GM19193 (cell line): ENCODE measurements around the gene MYH10.

ENCODE experiments used
- POLR2A ChIP-seq: IDR thresholded peaks from 4 replicates; pipeline ENCODE4 v1.6.1; 2011; ENCODE audit not compliant: insufficient read depth, insufficient read length; ENCODE audit errors: extremely low read depth

The MYH10 gene

DNA sequence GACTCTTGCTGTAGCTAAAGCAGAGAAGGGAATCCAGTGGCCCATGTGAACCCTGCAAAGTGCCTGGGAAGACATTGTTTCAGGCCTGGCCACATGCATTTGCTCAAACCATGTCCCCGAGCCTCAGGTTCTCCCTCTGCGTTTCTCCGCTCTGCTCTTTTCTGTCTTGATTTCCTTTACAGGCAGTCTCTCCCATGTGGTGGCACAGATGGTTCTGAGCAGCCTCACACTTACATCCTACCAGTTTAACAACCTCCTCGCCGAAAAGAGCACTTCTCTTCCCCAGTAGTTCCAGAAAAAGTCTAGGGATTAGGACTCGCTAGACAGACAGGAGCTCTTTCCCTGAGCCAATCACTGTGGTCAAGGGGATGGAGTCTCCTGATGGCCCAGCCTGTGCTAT, 28.3 kb upstream of the MYH10 start:
- no peak for TF ChIP-seq POLR2A

DNA sequence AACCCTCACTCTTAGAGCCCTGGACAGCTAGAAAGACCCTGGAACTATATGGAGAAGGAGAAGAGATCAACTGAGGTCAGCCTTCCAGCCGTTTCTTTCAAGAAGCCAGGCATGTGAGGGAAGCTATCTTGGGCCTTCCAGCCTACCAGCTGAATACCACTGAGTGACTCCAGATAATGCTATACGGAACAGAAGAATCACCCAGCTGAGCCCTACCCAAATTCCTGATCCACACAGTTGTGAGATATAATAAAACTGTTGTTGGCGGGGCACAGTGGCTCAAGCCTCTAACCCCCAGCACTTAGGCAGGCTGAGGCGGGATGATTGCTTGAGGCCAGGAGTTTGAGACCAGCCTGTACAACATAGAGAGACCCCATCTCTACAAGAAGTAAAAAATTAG, 26.2 kb upstream of the MYH10 start:
- no peak for TF ChIP-seq POLR2A

DNA sequence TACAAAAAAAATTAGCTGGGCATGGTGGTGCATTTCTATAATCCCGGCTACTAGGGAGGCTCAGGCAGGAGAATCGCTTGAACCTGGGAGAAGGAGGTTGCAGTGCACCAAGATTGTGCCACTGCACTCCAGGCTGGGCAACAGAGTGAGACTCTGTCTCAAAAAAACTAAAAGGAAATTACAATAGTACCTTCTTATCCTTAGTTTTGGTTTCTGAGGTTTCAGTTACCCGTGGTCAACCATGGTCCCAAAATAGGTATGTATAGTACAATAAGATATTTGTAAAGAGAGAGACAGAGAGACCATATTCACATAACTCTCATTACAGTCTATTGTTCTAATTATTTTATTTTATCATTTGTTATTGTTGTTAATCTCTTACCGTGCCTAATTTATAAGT, 24.3 kb upstream of the MYH10 start:
- no peak for TF ChIP-seq POLR2A

DNA sequence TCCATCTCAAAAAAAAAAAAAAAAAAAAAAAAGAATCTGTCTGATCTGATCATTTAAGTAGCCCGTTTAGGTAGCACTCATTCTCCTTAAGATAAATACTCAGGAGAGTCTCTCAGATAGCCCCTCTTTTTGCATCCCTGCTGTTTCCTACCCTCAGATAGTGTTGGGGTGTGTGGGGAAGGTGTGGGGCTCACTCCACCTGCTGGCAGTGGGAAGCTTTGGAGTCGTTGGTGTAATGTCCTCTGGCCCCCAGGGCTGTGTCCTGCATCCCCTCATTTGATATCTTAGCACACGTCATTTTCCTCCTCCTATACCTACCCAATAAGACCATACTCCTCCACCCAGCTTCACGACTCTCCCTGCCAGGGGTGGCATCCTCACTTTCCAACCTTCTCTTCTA, 20.5 kb upstream of the MYH10 start:
- TF ChIP-seq POLR2A = no peak

DNA sequence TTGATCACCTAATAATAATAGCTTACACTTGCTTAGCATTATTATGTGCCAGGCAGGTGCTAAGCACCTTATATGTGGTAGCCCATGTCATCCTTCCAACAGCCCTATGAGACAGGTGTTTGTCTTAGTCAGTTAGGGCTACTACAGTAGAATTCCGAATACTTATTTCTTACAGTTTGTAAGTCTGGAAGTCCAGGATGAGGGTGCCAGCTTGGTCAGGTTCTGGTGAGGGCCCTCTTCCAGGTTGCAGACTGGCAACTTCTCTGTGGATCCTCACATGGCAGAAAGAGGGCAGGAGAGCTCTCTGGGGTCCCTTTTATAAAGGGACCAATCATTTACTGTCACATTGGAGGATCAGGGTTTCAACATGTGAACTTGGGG, 19.6 kb upstream of the MYH10 start:
- no peak for TF ChIP-seq POLR2A

DNA sequence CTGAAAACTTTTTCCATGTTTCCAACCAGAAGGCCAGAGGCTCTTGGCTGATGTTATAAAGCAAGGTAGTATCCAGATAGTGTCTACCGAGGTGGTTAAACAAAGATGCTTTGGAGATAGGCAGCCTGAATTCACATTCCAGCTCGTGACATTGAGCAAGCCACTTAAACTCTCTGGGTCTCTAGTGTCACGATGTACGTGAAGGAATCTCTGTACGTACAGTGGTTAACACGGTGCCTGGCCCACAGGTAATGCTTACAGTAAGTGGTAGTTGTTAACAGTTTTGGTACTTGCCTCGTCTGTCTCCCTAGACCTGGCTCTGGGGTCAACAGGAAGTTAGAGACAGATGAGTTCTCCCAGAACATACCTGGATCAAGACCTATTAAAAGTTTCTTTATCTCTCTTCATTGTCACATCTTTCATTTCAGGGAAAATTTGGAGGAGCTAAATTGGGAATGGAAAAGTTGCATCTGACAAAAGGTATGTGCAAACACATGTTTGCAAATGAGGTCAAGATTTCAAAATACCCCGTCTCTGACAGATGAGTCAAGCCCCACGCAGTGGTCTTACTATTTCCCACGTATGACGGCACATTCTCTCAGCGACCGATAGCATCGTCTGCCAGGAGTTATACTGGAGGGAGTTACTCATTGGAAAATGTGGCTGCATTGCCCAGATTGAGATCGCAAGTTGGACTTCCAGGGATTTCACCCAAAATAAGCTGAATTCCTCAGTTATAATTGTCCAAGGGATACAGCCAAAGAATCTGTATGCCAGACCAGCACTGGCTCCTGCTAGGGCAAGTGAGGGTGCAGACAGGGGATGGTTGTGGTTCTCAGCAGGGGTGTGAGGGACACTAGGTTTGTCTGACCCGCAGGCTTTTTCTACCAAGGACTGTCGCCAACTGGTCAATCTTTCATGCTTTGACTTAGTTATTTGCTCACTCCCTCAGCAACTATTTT, 18.9 kb upstream of the MYH10 start:
- TF ChIP-seq POLR2A = no peak

DNA sequence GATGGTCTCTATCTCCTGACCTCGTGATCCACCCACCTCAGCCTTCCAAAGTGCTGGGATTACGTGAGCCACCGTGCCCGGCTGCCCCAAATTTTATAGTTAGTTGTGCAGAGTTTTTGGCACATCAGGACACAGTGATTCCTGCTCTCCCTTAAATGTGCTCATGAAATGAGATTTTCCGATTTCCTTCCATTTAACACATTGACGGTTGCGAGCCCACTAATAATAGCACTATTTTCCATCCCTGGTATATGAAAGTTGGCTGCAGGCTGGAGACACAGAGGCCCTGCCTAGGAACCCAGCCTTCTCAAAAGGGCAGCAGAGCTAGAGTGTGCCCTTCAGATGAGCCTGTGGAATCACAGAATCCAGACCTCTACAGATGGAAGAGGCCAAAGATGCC, 17.4 kb upstream of the MYH10 start:
- TF ChIP-seq POLR2A = no peak

DNA sequence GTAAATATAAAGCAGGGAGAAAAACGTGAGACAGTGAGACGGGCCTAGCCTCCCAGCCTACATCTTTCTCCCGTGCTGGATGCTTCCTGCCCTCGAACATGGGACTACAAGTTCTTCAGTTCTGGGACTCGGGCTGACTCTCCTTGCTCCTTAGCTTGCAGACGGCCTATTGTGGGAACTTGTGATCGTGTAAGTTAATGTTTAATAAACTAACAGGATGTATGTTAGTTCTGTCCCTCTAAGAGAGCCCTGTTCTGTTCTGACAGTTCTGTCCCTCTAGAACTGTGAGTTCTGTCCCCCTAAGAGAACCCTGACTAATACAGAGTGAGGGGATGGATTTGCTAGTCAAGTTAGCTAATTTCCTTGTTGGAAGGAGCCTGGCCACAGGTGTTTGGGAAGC, 16.7 kb upstream of the MYH10 start:
- TF ChIP-seq POLR2A = no peak

DNA sequence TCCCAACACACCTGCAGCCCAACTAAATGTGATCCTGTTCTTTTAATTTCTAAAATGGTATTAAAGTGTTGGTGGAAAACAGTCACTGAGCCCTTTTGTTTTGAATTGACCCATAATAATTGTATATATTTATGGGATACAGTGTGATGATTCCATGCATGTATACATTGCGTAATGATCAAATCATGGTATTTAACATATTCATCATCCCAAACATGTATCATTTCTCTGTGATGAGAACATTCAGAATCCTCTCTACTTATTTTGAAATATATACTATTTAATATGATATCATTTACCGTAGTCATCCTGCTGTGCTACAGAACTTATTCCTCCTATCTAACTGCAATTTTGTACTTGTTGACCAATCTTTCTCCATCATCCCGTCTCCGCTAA, 14.0 kb upstream of the MYH10 start:
- no peak for TF ChIP-seq POLR2A

DNA sequence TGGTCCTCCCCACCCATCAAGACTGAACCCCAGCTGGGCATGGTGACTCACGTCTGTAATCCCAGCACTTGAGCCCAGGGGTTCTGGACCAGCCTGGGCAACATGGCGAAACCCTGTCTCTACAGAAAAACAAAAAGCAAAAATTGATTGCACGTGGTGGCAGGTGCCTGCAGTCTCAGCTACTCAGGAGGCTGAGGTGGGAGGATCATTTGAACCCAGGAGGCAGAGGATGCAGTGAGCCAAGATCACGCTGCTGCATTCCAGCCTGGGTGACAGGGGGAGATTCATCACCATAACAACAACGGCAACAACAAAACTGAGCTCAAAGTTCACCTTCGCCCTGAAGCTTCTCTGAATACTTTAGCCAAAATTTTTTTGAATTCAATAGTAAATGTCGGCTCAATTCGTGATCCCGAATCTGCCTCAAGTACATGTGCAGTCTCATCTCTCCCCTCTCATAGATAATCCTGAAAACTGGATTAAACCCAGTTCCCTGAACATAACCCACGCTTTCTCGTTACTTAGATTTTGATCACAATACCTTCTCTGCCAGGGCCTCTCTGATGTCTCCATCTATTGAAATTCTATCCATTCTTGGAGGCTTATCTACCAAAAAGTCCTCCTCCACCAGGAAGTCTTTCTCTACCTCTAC, 13.5 kb upstream of the MYH10 start:
- no peak for TF ChIP-seq POLR2A

DNA sequence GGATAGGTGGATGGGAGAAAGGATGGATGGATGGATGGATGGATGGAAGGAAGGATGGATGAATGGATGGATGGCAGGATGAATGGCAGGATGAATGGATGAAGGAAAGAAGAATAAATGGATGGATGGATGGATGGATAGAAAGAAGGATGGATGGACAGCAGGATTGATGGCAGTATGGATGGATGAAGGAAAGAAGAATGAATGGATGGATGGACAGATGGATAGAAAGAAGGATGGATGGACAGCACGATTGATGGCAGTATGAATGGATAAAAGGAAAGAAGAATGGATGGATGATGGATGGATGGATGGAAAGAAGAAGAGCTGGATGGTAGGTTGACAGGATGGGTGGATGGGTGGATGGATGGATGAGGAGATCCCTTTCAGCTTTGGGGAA, 9.2 kb upstream of the MYH10 start:
- no peak for TF ChIP-seq POLR2A

DNA sequence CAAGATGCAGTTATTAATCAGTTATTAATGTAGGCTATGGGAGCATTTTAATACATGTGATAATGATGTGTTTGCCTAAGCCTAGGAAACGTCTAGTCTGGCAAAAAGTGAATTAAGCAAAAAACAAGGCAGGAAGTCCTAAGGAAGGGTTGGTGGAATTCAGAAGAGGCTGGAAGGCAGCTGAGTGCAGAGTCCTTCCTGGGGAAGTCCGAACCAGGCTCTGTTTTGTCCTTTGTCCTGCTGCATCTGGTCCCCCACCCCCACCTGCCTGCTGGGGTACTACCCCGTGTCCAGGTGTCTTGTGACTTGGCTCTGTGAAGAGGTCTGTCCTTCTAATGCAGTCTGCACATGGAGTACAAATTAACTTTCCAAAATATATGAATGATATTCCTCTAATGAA, 1.5 kb upstream of the MYH10 start:
- TF ChIP-seq POLR2A = no peak

DNA sequence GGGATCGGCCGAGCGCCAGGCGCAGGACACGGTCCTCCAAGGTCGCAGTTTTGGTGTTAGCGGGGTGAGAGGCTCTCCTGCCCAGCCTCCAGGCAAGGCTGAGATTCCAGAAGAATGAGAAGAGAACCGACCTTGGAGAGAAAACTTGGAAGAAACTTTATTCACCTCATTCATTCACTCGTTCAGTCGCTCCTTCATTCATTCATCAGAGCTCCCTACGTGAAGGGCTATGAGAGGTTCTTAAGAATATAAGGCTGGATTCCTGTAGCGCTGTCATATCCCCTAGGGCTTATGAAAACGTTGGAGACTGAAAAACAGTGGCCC, 991 bp upstream of the MYH10 start:
- TF ChIP-seq POLR2A = no peak

DNA sequence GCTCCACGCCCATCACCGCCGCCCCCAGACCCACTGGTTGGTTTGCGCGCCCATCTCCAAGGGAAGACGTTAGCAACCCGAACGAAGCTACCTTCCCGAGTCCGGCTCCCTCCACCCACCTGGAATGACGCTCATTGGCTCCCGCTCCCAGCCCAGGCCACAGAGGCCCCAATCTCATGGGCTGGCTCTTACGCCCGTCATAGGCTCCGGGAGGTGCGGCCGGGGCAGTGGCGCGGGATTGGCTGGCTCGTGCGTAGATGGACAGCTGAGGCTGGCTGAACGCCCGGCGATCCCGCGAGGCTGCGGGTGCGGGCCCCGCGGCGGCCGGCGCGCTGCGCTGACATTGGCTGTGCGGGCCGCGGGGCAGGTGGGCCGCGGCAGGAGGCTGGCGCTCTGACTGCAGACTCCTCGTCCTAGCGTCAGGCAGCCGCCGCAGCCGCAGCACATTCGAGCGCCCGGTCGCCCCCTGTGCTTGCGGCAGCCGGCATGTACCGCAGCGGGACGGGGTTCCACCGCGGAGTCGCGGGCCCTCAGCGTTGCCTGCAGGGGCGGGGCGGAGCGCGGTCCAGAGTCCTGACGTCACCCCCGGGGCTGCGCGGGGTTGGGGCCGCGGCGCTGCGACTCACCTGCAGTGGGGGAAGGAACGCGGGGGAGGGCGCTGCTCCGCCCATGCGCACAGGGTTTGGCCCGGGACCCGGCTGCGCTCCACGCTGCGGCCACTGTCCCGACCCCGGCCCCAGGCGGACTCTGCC, 453 bp upstream of the MYH10 start:
- TF ChIP-seq POLR2A = no peak

DNA sequence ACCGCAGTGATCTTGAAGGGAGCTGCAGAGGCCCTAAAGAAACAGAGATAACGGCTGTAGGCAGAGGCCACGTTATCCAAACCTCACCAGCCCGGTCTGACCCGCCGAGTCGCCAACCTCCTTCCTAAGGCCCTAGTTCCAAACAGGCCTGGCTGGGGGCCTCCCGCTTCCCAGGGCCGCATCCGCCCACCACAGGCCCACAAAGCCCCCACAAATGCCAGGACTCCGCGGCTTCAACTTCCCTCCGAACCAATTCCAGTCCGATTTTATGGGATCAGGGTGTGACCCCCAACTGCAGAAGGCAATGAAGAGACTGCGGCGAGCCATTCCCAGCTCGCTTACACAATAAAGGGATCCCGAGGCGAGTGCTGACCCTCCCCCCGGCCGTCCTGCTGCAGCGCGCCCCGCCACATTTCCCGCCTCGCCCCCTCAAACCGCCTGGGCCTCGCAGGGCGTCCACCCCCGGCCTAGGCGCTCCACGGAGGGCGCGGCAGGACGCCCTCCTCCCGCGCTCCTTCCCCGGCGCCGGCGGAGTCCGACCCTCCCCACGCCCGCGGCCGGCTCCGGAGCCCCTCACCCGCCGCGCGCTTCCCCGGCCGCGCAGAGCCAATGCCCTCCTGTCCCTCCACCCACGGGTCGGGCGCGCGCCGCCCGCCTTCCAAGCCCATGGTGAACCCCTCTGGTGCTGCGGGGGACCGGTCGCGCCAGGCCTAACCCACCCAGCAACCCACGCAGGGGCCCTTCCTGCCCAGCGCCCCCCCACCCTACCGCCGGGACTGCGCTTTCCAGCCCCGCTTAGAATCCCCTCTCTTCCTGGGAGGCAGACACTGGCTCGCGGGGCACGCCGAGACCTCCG, 926 bp downstream of the MYH10 start:
- no peak for TF ChIP-seq POLR2A
